Measurements from ENCODE around the gene TMEM229A.
A peak's percentile ranks its signal among the peaks of the same experiment; 100 is the strongest.
"Not testable (repeated sequence)": the region's sequence is repeated elsewhere in the genome, so short reads cannot be mapped to it uniquely, and the experiment has no call there.

TMEM229A gene

GRCh38 chr7:124057872-124058271 is 25.0 kb upstream of the TMEM229A start:
- Histone ChIP-seq H3K4me3 (ENCODE audit: low read length) (no peak overlapping the region), H3K9ac (ENCODE audit: low read depth, low read length) (no peak overlapping the region), H3K9me3 (ENCODE audit: insufficient read depth, low read depth, low read length) (no peaks in the 10 kb centered on the region), H3K27me3 (ENCODE audit: insufficient read depth, low read length) (no peaks in the 10 kb centered on the region), H3K36me3 (ENCODE audit: insufficient read depth, low read depth, low read length) (no peaks in the 10 kb centered on the region), H3K27ac (ENCODE audit: low read length) (no peak overlapping the region), H3K4me1 (ENCODE audit: insufficient read depth, low read length) (no peaks in the 10 kb centered on the region)

- Histone ChIP-seq H3K36me3 (ENCODE audit: insufficient read depth, low read depth, low read length) (no peaks in the 10 kb centered on the region), H3K4me3 (ENCODE audit: low read length) (no peak overlapping the region), H3K27ac (ENCODE audit: low read length) (no peak overlapping the region), H3K9me3 (ENCODE audit: insufficient read depth, low read depth, low read length) (no peaks in the 10 kb centered on the region), H3K9ac (ENCODE audit: low read depth, low read length) (no peak overlapping the region), H3K27me3 (ENCODE audit: insufficient read depth, low read length) (no peaks in the 10 kb centered on the region), H3K4me1 (ENCODE audit: insufficient read depth, low read length) (no peaks in the 10 kb centered on the region)
These were observed 23.4 kb upstream of the TMEM229A start for GRCh38 chr7:124056234-124056633.

GRCh38 chr7:124051681-124052377 is 19.0 kb upstream of the TMEM229A start:
- H3K36me3 ChIP-seq (ENCODE audit: insufficient read depth, low read depth, low read length) = no peaks in the 10 kb centered on the region
- H3K9ac ChIP-seq (ENCODE audit: low read depth, low read length) = no peak overlapping the region
- H3K4me3 ChIP-seq (ENCODE audit: low read length) = no peak overlapping the region
- H3K27me3 ChIP-seq (ENCODE audit: insufficient read depth, low read length) = no peaks in the 10 kb centered on the region
- H3K9me3 ChIP-seq (ENCODE audit: insufficient read depth, low read depth, low read length) = no peaks in the 10 kb centered on the region
- no peak overlapping the region for H3K27ac ChIP-seq (ENCODE audit: low read length)
- H3K4me1 ChIP-seq (ENCODE audit: insufficient read depth, low read length) = no peaks in the 10 kb centered on the region

GRCh38 chr7:124042826-124043225 is 10.0 kb upstream of the TMEM229A start:
- H3K4me1 ChIP-seq (ENCODE audit: insufficient read depth, low read length) = no peaks in the 10 kb centered on the region; the same call in 1 of the 2 replicates
- H3K4me3 ChIP-seq (ENCODE audit: low read length) = no peak overlapping the region
- no peak overlapping the region for H3K27ac ChIP-seq (ENCODE audit: low read length)
- H3K27me3 ChIP-seq (ENCODE audit: insufficient read depth, low read length) = no peaks in the 10 kb centered on the region
- H3K36me3 ChIP-seq (ENCODE audit: insufficient read depth, low read depth, low read length) = no peaks in the 10 kb centered on the region
- H3K9me3 ChIP-seq (ENCODE audit: insufficient read depth, low read depth, low read length) = no peaks in the 10 kb centered on the region
- no peak overlapping the region for H3K9ac ChIP-seq (ENCODE audit: low read depth, low read length)

GRCh38 chr7:124041439-124041838 is 8.6 kb upstream of the TMEM229A start:
- H3K9ac ChIP-seq (ENCODE audit: low read depth, low read length) = no peak overlapping the region

GRCh38 chr7:124037902-124038301 is 5.0 kb upstream of the TMEM229A start:
- not testable (repeated sequence) for H3K9ac ChIP-seq (ENCODE audit: low read depth, low read length); H3K4me3 ChIP-seq (ENCODE audit: low read length); H3K4me1 ChIP-seq (ENCODE audit: insufficient read depth, low read length); H3K9me3 ChIP-seq (ENCODE audit: insufficient read depth, low read depth, low read length); H3K27ac ChIP-seq (ENCODE audit: low read length); H3K36me3 ChIP-seq (ENCODE audit: insufficient read depth, low read depth, low read length)
- H3K27me3 ChIP-seq (ENCODE audit: insufficient read depth, low read length) = peaks cover 17% of the 10 kb centered on the region

More at GRCh38 chr7:124041439-124041838, 8.6 kb upstream of the TMEM229A start:
- no peak overlapping the region for H3K27ac ChIP-seq (ENCODE audit: low read length)
- H3K27me3 ChIP-seq (ENCODE audit: insufficient read depth, low read length) = no peaks in the 10 kb centered on the region
- H3K36me3 ChIP-seq (ENCODE audit: insufficient read depth, low read depth, low read length) = no peaks in the 10 kb centered on the region
- H3K4me3 ChIP-seq (ENCODE audit: low read length) = no peak overlapping the region
- no peaks in the 10 kb centered on the region; the same call in 1 of the 2 replicates for H3K4me1 ChIP-seq (ENCODE audit: insufficient read depth, low read length)
- H3K9me3 ChIP-seq (ENCODE audit: insufficient read depth, low read depth, low read length) = no peaks in the 10 kb centered on the region

- Histone ChIP-seq H3K27ac (ENCODE audit: low read length) (no peak overlapping the region), H3K4me3 (ENCODE audit: low read length) (no peak overlapping the region), H3K9me3 (ENCODE audit: insufficient read depth, low read depth, low read length) (no peaks in the 10 kb centered on the region), H3K36me3 (ENCODE audit: insufficient read depth, low read depth, low read length) (no peaks in the 10 kb centered on the region), H3K27me3 (ENCODE audit: insufficient read depth, low read length) (peaks cover 33% of the 10 kb centered on the region), H3K4me1 (ENCODE audit: insufficient read depth, low read length) (no peaks in the 10 kb centered on the region; the same call in 1 of the 2 replicates), H3K9ac (ENCODE audit: low read depth, low read length) (no peak overlapping the region)
These were observed 2.8 kb upstream of the TMEM229A start for GRCh38 chr7:124035706-124036105.

- H3K27me3 ChIP-seq (ENCODE audit: insufficient read depth, low read length) = peaks cover 42% of the 10 kb centered on the region
- no peak overlapping the region for H3K4me3 ChIP-seq (ENCODE audit: low read length)
- peaks cover 1% of the 10 kb centered on the region; the same call in 1 of the 2 replicates for H3K4me1 ChIP-seq (ENCODE audit: insufficient read depth, low read length)
- H3K9ac ChIP-seq (ENCODE audit: low read depth, low read length) = no peak overlapping the region
- no peaks in the 10 kb centered on the region for H3K9me3 ChIP-seq (ENCODE audit: insufficient read depth, low read depth, low read length)
- no peak overlapping the region for H3K27ac ChIP-seq (ENCODE audit: low read length)
- no peaks in the 10 kb centered on the region for H3K36me3 ChIP-seq (ENCODE audit: insufficient read depth, low read depth, low read length)
These were observed 1.9 kb upstream of the TMEM229A start for GRCh38 chr7:124034754-124035100.

- Histone ChIP-seq H3K27ac (ENCODE audit: low read length) (no peak overlapping the region), H3K27me3 (ENCODE audit: insufficient read depth, low read length) (peaks cover 43% of the 10 kb centered on the region), H3K36me3 (ENCODE audit: insufficient read depth, low read depth, low read length) (no peaks in the 10 kb centered on the region), H3K9ac (ENCODE audit: low read depth, low read length) (no peak overlapping the region), H3K4me1 (ENCODE audit: insufficient read depth, low read length) (0 out of 2 replicates have a peak, but pooled peaks cover 6% of the 10 kb centered on the region), H3K4me3 (ENCODE audit: low read length) (peak overlapping the region; percentile 55; the same call in 1 of the 2 replicates), H3K9me3 (ENCODE audit: insufficient read depth, low read depth, low read length) (no peaks in the 10 kb centered on the region)
These were observed 1.2 kb upstream of the TMEM229A start for GRCh38 chr7:124033807-124034753.

GRCh38 chr7:124033095-124033806 is 384 bp upstream of the TMEM229A start:
- H3K9ac ChIP-seq (ENCODE audit: low read depth, low read length) = no peak overlapping the region
- H3K9me3 ChIP-seq (ENCODE audit: insufficient read depth, low read depth, low read length) = no peaks in the 10 kb centered on the region
- no peaks in the 10 kb centered on the region for H3K36me3 ChIP-seq (ENCODE audit: insufficient read depth, low read depth, low read length)
- 0 out of 2 replicates have a peak, but pooled peaks cover 6% of the 10 kb centered on the region for H3K4me1 ChIP-seq (ENCODE audit: insufficient read depth, low read length)
- H3K4me3 ChIP-seq (ENCODE audit: low read length) = peak overlapping the region; percentile 55; the same call in 1 of the 2 replicates
- H3K27me3 ChIP-seq (ENCODE audit: insufficient read depth, low read length) = peaks cover 43% of the 10 kb centered on the region
- no peak overlapping the region for H3K27ac ChIP-seq (ENCODE audit: low read length)

GRCh38 chr7:124031919-124032318 is 948 bp downstream of the TMEM229A start:
- Histone ChIP-seq H3K4me1 (ENCODE audit: insufficient read depth, low read length) (0 out of 2 replicates have a peak, but pooled peaks cover 6% of the 10 kb centered on the region), H3K9me3 (ENCODE audit: insufficient read depth, low read depth, low read length) (no peaks in the 10 kb centered on the region), H3K27ac (ENCODE audit: low read length) (no peak overlapping the region), H3K4me3 (ENCODE audit: low read length) (peak overlapping the region; percentile 73), H3K27me3 (ENCODE audit: insufficient read depth, low read length) (peaks cover 43% of the 10 kb centered on the region), H3K9ac (ENCODE audit: low read depth, low read length) (peak overlapping the region; percentile 26; the same call in 1 of the 2 replicates), H3K36me3 (ENCODE audit: insufficient read depth, low read depth, low read length) (no peaks in the 10 kb centered on the region)

Data from iPS-20b (cell line).